ENCODE measurements around the gene IQSEC1.

GRCh38 chr3:12959410-12959809 is 113.8 kb downstream of the IQSEC1 start:
- no peak for TF ChIP-seq YY1 (IDR thresholded peaks at IDR 0.05; ENCODE audit: low read depth)
- no peak for TF ChIP-seq CEBPB (IDR thresholded peaks at IDR 0.05)
- no peak for TF ChIP-seq EGR1 (IDR thresholded peaks at IDR 0.05)
- TF ChIP-seq EP300 (IDR thresholded peaks at IDR 0.05; ENCODE audit: borderline replicate concordance), result no peak
- TF ChIP-seq ZBTB7A (IDR thresholded peaks at IDR 0.05; ENCODE audit: low read depth), result no peak
- TF ChIP-seq MAX (IDR thresholded peaks at IDR 0.05), result no peak
- TF ChIP-seq RAD21 (IDR thresholded peaks at IDR 0.05; ENCODE audit: low read depth), result no peak
- no peak for TF ChIP-seq NFIC (IDR thresholded peaks at IDR 0.05)
- TF ChIP-seq TAF1 (IDR thresholded peaks at IDR 0.05; ENCODE audit: low read depth), result no peak
- TF ChIP-seq FOXM1 (IDR thresholded peaks at IDR 0.05; ENCODE audit: borderline replicate concordance, low read depth), result no peak
- no peak for TF ChIP-seq USF1 (IDR thresholded peaks at IDR 0.05)
- TF ChIP-seq REST (IDR thresholded peaks at IDR 0.05; ENCODE audit: low read depth), result no peak

Measured in Ishikawa (cell line).